Calu3 (cell line): Measurements from ENCODE around the gene DPH7. TPM values are rescaled to one million over a fixed set of nuclear protein-coding genes. Genes with fewer than 3 reads are reported as not detected.
"Not testable (repeated sequence)": the region's sequence is repeated elsewhere in the genome, so short reads cannot be mapped to it uniquely, and the experiment has no call there.

ENCODE experiments used
- BruUV-seq: library from RNA; stranded (reverse); fragments of 400-500 nt; replicated peaks from 2 replicates; lab custom pipeline; 2021; lab: Mats Ljungman, UMichigan
- CTCF ChIA-PET: fragments of 300-600 bp; sonication (Branson Sonifier 250); formaldehyde crosslinking; loops from one replicate; lab custom pipeline; 2022; ENCODE audit warnings: antibody characterized with exemption; lab: Charles Lee
- DNase-seq: peaks from one replicate; pipeline ENCODE4 v3.0.0; 2022
- H3K27ac Mint-ChIP-seq: one replicate; pipeline ENCODE4 v1.8.0; 2022; ENCODE audit warnings: mixed read lengths; ENCODE audit not compliant: unreplicated experiment
- H3K27me3 Mint-ChIP-seq: one replicate; pipeline ENCODE4 v1.8.0; 2022; ENCODE audit warnings: mixed read lengths; ENCODE audit not compliant: unreplicated experiment
- H3K36me3 Mint-ChIP-seq: one replicate; pipeline ENCODE4 v1.8.0; 2022; ENCODE audit warnings: mild to moderate bottlenecking, moderate library complexity, mixed read lengths; ENCODE audit not compliant: insufficient read depth, unreplicated experiment
- H3K4me1 Mint-ChIP-seq: one replicate; pipeline ENCODE4 v1.8.0; 2022; ENCODE audit warnings: mild to moderate bottlenecking, low read depth, mixed read lengths; ENCODE audit not compliant: unreplicated experiment
- H3K4me3 Mint-ChIP-seq: one replicate; pipeline ENCODE4 v1.8.0; 2022; ENCODE audit warnings: mild to moderate bottlenecking, low read depth, moderate library complexity, mixed read lengths; ENCODE audit not compliant: unreplicated experiment
- H3K9me3 Mint-ChIP-seq: one replicate; pipeline ENCODE4 v1.8.0; 2022; ENCODE audit warnings: low read depth, mixed read lengths; ENCODE audit not compliant: unreplicated experiment
- intact Hi-C: fragments of 100-400 bp; cut with micrococcal nuclease; formaldehyde crosslinking; loops from one replicate; pipeline ENCODE4 v1.10.0; 2022; ENCODE audit not compliant: unreplicated experiment
- total RNA-seq: library from RNA; stranded (reverse); gene quantifications from 2 replicates; pipeline ENCODE4 v1.2.3, GENCODE V29; 2022
- TF ChIP-seq, protein P1 (sequence below): fragments of 200-600 bp; IDR thresholded peaks from one replicate; pipeline ENCODE4 v1.8.0; 2022; ENCODE audit warnings: antibody characterized with exemption; ENCODE audit not compliant: unreplicated experiment

DPH7 gene
- total RNA-seq, 1 experiment from 2014 or later: 30.2 TPM

DNA sequence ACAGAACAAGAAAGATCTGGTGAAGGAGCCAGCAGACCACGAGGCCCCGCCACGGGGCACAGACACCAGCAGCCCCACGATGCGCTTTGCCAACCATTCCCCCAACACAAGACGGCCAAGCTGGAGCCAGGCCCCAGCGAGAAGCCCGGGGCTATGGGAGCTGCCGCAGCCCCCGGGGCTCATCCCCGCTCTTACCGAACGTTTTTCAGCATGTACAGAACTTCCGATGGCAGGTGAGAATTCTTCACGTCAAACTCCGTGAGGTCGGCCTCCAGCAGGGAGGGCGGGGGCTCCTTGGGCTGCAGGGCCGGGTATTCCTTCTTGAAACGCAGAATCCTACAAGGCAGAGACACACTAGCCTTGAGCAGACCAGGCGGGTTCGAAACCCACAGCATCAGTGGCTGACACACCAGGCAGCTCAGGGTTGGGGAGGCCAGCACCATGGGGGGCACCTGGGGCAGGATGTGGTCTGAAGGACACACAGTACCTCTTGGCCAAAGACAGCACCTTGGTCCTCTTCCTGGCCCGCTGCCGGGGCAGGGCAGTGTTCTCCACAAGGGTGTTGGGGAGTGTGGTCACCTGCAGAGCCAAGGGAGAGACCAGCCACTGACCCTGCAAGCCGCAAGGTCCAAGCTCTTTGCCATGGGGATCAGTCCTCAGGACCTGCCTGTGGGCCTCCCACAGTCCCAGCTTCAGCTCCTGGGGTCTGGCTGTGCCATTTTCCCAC, 35.3 kb downstream of the DPH7 start:
- no TSS peak for BruUV-seq
- Mint-ChIP-seq H3K27ac (no peak overlapping the region), H3K4me3 (no peak overlapping the region), H3K27me3 (no peaks in the 10 kb centered on the region), H3K4me1 (no peaks in the 10 kb centered on the region), H3K9me3 (peaks cover 2% of the 10 kb centered on the region), H3K36me3 (no peaks in the 10 kb centered on the region)
- DNase-seq: no peak
- CTCF ChIA-PET: interaction anchor here (0.6 kb wide), 1 partner anchor 62 kb away, joined by 5 read pairs; no protein-coding TSS in a partner anchor
- TF ChIP-seq, protein P1, sequence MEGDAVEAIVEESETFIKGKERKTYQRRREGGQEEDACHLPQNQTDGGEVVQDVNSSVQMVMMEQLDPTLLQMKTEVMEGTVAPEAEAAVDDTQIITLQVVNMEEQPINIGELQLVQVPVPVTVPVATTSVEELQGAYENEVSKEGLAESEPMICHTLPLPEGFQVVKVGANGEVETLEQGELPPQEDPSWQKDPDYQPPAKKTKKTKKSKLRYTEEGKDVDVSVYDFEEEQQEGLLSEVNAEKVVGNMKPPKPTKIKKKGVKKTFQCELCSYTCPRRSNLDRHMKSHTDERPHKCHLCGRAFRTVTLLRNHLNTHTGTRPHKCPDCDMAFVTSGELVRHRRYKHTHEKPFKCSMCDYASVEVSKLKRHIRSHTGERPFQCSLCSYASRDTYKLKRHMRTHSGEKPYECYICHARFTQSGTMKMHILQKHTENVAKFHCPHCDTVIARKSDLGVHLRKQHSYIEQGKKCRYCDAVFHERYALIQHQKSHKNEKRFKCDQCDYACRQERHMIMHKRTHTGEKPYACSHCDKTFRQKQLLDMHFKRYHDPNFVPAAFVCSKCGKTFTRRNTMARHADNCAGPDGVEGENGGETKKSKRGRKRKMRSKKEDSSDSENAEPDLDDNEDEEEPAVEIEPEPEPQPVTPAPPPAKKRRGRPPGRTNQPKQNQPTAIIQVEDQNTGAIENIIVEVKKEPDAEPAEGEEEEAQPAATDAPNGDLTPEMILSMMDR: no peak
- intact Hi-C loops: no loop called here

DNA sequence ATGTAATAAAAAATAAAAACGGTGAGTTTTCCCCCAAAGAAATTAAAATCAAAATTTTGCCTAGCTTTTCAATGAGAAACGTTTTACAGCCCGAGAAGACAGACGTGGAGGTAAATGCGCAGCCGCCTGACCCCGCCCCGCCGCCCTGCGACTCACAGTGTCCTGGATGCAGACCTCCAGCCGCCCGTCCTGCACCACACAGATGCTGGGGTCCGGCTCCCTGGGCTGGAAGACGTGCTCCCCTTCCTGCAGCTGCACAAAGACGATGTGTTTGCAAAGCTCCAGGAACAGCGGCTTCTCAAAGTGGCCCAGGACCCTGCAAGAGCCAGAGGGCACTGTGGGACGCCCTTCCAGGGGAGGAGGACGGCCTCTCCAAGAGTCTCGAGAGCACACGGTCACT, 36.2 kb downstream of the DPH7 start:
- H3K4me1 Mint-ChIP-seq: no peaks in the 10 kb centered on the region
- no TSS peak for BruUV-seq
- H3K27ac Mint-ChIP-seq: no peak overlapping the region
- intact Hi-C loops: no loop called here
- H3K9me3 Mint-ChIP-seq: peaks cover 2% of the 10 kb centered on the region
- CTCF ChIA-PET: no interaction called here
- no peaks in the 10 kb centered on the region for H3K36me3 Mint-ChIP-seq
- DNase-seq: no peak
- H3K27me3 Mint-ChIP-seq: no peaks in the 10 kb centered on the region
- TF ChIP-seq, protein P1: no peak
- no peak overlapping the region for H3K4me3 Mint-ChIP-seq

DNA sequence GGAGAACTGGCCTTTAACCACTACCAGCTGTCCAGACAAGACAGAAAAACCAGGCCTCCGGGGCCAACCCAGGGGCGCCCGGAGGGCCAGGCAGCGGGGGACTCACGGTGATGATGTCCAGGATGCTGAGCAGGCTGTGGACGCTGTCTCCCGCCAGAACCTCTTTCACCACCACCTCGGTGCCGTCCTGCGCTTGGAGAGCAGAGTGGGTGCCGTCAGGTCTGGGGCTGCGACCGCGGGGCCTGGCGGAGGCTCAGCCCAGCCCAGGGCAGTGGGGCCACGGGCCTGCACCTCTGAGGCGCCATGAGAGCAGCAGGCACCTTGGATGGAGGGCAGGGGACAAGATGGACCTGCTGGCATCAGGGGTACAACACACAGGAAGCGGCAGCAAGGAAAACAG, 38.2 kb downstream of the DPH7 start:
- H3K27ac Mint-ChIP-seq: no peak overlapping the region
- intact Hi-C loops: no loop called here
- no peaks in the 10 kb centered on the region for H3K9me3 Mint-ChIP-seq
- H3K4me3 Mint-ChIP-seq: no peak overlapping the region
- no peaks in the 10 kb centered on the region for H3K4me1 Mint-ChIP-seq
- CTCF ChIA-PET: interaction anchor here (0.6 kb wide), 1 partner anchor 27 kb away, joined by 3 read pairs; no protein-coding TSS in a partner anchor
- no TSS peak for BruUV-seq
- no peaks in the 10 kb centered on the region for H3K36me3 Mint-ChIP-seq
- DNase-seq: no peak
- no peaks in the 10 kb centered on the region for H3K27me3 Mint-ChIP-seq
- TF ChIP-seq, protein P1: no peak

DNA sequence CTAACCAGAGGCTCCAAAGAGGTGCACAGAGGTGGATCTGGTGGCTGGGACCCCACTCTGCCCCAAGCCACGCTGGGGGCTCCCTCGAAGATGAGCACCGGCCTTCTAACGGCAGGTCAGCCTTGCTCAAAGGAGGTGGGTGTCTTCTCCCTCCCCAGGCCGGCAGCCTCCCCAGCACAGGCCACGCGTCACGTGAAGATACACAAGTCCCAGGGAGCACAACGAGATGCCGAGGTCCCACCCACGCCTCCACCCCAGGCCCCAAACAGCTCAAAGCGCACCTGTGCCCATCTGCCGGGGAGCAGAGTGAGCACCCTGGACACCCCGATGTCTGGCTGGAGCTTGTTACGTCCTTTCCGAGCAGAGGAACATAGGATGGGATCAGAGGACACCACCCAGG, 40.7 kb downstream of the DPH7 start:
- H3K9me3 Mint-ChIP-seq: no peaks in the 10 kb centered on the region
- BruUV-seq: no TSS peak
- H3K4me1 Mint-ChIP-seq: peaks cover 9% of the 10 kb centered on the region
- peaks cover 4% of the 10 kb centered on the region for H3K36me3 Mint-ChIP-seq
- no peak overlapping the region for H3K4me3 Mint-ChIP-seq
- TF ChIP-seq, protein P1: no peak
- CTCF ChIA-PET: no interaction called here
- H3K27me3 Mint-ChIP-seq: no peaks in the 10 kb centered on the region
- intact Hi-C loops: no loop called here
- no peak for DNase-seq
- no peak overlapping the region for H3K27ac Mint-ChIP-seq

DNA sequence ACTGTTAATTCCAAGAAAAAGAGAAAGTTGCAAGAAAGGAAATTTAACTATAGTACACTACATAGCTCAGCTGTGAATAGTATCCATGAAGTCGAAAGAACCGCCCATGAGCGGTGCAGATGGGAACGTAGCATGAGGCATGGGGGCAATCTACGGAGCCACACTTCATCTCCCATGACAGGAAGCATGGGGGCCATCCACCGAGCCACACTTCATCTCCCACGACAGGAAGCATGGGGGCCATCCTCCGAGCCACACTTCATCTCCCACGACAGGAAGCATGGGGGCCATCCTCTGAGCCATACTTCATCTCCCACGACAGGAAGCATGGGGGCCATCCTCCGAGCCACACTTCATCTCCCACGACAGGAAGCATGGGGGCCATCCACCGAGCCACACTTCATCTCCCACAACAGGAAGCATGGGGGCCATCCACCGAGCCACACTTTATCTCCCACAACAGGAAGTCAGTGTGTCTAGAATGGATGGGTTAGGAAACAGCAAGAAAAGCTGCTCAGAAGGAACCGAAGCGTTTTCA, 42.1 kb downstream of the DPH7 start:
- H3K36me3 Mint-ChIP-seq, intact Hi-C loops, H3K27me3 Mint-ChIP-seq, BruUV-seq, H3K4me3 Mint-ChIP-seq, H3K27ac Mint-ChIP-seq, DNase-seq, H3K9me3 Mint-ChIP-seq, H3K4me1 Mint-ChIP-seq, CTCF ChIA-PET: not testable (repeated sequence)
